Stimulated activated CD8-positive, alpha-beta memory T cell treated with anti-CD3 and anti-CD28 coated beads, Interleukin-4, amount 100 ng/mL, for 48 hours (primary cell): Measurements from ENCODE around the gene FAM221B.

ENCODE experiments used
- DNase-seq: peaks from one replicate; pipeline ENCODE4 v3.0.0-alpha.2; 2020

Gene FAM221B

DNA sequence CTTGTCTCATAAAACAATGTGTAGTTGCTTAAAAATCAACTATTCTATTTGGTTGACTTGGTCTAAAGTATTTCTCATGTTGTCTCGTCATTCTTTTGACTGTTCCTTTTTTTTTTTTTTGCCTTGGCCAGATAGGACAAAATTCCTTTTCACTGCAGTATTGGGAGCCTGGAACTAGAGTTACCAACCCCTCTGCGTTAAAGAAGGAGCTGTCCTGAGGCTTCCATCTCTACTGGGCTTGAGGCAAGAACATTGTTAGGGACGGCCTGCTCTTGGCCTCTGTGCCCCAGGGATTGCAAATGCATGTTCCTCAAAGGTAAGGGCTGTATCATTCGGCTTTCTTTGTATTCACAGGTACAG, 38.5 kb downstream of the FAM221B start:
- DNase-seq = no peak

DNA sequence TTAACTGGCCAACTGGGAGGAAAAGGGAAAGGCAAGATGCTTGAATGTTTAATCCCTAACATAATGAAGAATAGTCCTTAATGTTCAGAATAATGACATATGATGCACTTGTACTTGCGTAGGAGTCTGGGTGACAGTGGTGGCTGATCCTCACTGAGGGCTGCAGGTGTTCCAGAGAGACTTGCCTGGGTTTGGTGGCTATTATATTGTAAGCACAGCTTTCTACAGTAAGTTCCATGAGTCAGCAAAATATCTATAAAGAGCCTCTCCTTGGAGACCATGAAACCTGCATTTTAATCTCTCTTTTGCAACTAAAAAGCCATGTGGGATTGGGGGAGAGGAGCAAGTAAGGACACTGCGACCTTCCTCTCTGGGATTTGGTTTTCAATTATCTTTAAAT, 39.0 kb downstream of the FAM221B start:
- DNase-seq = no peak

DNA sequence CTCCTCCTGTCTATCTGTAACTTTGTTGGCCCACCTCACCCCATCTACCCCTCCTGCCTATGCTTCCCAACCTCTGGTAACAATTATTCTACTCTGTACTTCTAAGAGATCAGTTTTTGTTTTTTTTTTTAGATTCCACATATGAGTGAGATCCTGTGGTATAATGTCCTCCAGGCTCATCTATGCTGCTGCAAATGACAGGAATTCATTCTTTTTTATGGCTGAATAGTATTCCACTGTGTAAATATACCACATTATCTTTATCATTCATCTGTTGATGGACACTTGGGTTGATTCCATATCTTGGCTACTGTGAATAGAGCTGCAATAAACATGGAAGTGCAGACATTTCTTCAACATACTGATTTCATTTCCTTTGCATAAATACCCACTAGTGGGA, 45.1 kb downstream of the FAM221B start:
- no peak for DNase-seq

DNA sequence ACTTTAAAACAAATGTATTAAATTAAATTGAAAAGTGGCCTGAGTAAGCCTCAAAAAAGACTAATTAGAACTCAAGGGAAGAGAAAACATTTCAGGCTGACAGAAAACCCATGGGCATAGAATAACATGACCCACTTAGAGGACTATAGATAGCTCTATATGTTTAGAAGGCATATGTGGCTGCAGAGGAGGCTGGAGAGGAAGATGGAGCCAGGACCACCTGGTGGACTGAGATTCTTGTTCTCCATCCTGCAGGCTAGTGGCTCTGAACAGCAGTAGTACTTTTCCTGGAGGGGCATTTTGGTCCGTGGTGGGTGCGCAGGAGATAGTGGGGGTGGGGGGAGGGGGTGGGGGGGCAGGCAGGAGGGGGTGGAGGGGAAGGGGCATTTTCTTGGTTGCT, 47.5 kb downstream of the FAM221B start:
- DNase-seq = no peak

DNA sequence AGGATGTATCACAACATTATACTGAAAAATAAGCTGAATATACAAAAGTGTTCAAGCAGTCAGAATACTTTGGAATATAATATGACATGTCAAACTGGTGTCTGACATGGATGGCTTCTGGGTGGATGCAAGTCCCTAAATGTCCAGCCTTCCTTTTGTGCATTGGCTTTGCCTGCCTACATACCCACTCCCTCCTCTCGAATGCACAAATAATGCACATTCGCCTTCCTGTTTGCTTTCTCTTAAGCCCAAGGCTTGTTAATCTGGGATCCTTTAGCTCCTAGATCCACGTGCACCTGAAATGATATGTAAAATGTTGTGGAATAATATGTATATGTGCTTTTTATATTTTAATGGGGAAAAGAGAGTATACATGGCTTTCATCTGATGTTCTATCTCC, 50.0 kb downstream of the FAM221B start:
- no peak for DNase-seq

DNA sequence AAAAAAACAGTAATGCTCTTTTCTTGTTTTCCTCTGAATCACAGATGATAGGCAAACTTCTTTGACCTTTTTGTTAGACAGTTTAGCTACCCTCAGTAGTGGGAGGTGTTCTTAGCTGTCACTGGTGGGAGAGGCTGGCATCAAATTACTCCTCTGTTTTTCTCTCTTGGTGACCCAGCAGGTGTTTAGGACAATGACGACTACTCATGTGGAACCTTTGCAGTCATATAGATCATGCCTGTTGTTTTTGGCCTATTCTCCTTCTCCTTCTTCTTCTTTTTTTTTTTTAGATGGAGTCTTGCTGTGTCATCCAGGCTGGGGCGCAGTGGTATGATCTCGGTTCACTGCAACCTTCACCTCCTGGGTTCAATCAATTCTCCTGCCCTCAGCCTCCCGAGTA, 52.5 kb downstream of the FAM221B start:
- DNase-seq = no peak

DNA sequence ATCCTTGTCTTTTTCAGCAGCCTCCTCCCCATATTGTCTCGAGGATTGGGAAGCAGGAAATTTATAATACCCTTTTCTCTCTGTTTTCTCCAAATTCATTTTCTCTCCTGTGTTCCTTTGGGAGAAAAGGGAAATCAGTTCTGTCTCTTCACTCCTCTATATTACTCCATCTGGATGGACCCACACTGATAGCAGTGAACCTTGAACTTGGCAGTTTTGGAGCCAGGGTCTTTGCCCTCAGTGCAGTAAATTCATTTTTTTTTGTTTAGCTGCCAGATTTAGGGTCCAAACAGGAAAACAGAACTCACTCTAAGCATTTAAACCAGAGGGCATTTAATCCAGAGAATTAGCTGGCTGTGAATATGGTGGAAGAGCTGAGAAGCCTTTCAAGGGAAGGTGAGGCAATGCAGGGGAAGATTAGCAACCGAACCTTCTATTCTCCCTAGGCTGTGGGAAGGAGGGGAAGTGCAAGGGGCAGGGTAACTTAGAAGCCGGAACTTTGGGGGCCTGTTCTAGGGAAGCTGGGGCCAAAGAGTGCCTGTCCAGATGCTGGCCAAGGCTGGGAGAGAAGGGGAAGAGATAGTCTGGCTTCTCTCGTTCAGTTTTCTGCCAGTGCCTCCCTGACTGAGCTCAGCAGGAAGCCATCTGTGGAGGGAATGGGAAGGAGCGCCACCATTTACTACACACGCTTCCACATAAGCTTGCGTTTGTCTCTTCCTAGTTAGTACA, 53.5 kb downstream of the FAM221B start:
- no peak for DNase-seq

DNA sequence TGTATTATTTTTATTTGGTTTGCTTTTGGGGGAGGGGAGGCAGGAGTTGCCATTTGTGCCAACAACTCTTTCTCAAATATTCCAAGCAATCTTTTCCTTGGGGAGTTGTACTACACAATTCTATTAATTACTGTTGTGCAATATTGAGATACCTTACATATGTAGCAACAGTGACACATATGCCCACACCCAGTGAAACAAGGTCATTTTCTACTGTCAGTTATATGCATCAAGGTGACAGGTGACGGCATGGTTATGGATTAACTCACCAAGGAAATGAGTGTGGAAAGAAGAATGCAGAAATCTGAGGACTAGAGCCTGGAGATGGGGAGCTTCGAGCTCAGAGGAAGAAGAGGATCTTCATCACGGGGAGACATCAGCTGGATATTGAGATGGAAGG, 56.6 kb downstream of the FAM221B start:
- DNase-seq = no peak

DNA sequence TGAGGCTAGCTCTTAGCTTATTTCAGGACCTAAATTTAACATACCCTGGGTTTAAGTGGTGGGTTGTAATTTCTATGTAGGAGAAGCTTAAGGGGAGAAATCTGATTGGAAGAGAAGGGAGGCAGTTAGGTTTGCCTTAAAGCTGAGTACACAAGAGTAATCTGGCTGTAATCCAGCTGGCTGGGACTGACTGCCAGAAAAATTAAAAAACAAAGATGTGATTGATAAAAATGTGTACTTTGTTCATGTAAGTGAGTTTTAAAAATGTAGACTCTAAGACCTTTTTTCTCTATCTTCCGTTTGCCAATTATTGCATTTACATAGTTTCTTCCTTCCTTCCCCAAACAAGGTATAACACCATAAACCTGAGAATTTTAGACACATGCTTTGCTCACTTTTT, 57.0 kb downstream of the FAM221B start:
- no peak for DNase-seq

DNA sequence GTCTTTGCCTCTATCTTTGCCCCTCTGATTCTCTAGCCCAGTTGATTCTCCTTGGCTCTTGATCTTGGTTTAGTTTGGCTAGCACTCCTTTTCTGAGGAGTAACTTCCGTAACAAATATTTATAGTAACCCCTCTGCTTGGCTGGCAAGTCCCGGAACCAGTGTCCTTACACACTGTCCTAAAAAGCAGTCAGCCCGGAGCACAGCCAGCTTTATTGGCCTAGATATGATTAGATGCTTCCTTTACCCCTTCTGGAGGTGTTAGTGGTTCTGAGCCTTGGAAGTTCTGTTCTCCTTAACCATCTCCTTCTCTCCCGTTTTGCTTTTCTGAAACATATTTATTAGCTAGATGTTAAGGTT, 57.5 kb downstream of the FAM221B start:
- no peak for DNase-seq

DNA sequence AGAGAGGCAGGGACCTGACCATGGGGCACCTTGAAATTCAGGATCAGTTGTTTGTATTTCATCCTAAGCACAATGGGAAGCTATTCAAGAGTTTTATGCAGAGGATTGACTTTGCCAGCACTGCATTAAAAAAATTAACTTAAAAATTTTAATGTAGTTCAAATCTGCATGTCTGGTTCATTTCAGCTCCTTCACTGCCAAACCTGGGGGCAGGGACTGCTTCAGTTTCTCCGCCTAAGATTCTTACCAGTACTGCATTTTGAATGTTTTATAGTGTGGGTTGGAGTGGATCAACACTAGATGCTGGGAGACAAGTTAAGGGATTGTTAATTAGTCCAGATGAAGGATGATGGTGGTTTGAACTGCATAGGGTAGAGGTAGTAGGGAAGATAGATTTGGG, 58.8 kb downstream of the FAM221B start:
- no peak for DNase-seq

DNA sequence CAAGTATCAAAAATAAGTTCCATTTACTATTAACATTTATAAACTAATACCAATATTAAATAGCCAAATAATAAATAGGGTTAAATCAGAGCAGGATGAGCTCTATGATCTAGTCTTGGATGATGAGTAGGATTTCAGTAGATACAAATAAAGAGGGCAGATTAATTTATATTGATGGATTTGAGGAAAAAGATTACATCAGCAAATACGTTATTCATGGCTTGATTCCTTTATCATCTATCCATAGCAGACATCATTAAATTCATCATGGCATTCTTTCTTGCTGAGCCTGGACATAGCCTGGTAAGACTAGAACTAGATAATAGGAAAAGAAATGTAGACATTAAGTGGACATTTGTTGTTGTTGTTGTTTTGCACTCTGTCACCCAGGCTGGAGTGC, 61.1 kb downstream of the FAM221B start:
- DNase-seq = no peak

DNA sequence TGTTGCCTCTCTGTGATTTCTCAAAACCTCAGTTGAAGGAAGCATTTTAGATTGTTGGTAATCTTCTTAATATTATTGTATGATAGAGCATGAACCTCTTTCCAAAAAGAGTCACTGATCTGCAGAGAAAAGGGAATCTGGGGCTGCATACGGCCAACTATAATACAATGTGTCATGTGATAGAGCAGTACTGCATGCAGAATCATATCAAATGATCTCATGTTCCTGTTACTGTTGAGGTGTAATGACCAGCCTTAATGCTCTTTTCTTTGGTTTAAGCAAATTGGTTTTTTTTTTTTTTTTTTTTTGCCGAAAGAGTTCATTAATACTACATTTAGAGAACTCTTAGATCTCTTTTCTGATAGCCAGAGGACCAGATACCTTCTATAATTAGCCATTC, 61.5 kb downstream of the FAM221B start:
- no peak for DNase-seq
